Measurements from ENCODE around the gene MMP8. TPM values are rescaled to one million over a fixed set of nuclear protein-coding genes. Genes with fewer than 3 reads are reported as not detected.
A peak's percentile ranks its signal among the peaks of the same experiment; 100 is the strongest.

MMP8 gene
- total and polyA plus RNA-seq, 9 of the 15 experiments (the other 6 are each of a cell fraction or from before 2014, with no cell fraction given), result not detected

GRCh38 chr11:102760344-102761035 lies 35.7 kb upstream of the MMP8 start (continued):
- TF ChIP-seq CEBPG (CRISPR knock-in tag; IDR thresholded peaks at IDR 0.05) (no peak), CEBPG (tag; conservative IDR thresholded peaks at IDR 0.05 in 1 of 2, IDR thresholded peaks at IDR 0.05 in 1 of 2) (peak; percentile 97 to 98), GABPA (tag; conservative IDR thresholded peaks at IDR 0.05; ENCODE audit: low read depth) (0 out of 2 replicates have a peak, but pooled peaks have one; percentile 26), JUND (IDR thresholded peaks at IDR 0.05; ENCODE audit: borderline replicate concordance, low read depth, low read length) (0 out of 2 replicates have a peak, but pooled peaks have one; percentile 19), JUND (tag; IDR thresholded peaks at IDR 0.05; ENCODE audit: borderline replicate concordance, low read depth, low read length) (peak; percentile 25; the same call in 1 of the 3 replicates), KLF10 (CRISPR knock-in tag; IDR thresholded peaks at IDR 0.05) (no peak), ETS2 (tag; IDR thresholded peaks at IDR 0.05; ENCODE audit: borderline replicate concordance, poor library complexity, severe bottlenecking) (no peak), MITF (IDR thresholded peaks at IDR 0.05) (no peak), SIX5 (IDR thresholded peaks at IDR 0.05; ENCODE audit: borderline replicate concordance in 1 of 2, insufficient read depth in 1 of 2, low read depth in 1 of 2, low read length in 2 of 2) (no peak), TRIM24 (IDR thresholded peaks at IDR 0.05) (peak; percentile 78 to 85; a peak in 2 of 4 replicates), EP300 (IDR thresholded peaks at IDR 0.05; ENCODE audit: low read length) (no peak), ZNF174 (CRISPR knock-in tag; IDR thresholded peaks at IDR 0.05) (no peak), CEBPB (tag; IDR thresholded peaks at IDR 0.05) (peak; percentile 72), ZSCAN32 (CRISPR knock-in tag; IDR thresholded peaks at IDR 0.05) (peak; percentile 86), ARHGAP35 (IDR thresholded peaks at IDR 0.05; ENCODE audit: partially characterized antibody) (no peak), C11orf30 (IDR thresholded peaks at IDR 0.05; ENCODE audit: low read depth) (no peak), XRCC4 (IDR thresholded peaks at IDR 0.05; ENCODE audit: extremely low read depth, insufficient read depth, insufficient read length) (no peak), ATF7 (IDR thresholded peaks at IDR 0.05) (peak; percentile 15; the same call in 1 of the 2 replicates), IRF2 (CRISPR knock-in tag; IDR thresholded peaks at IDR 0.05) (no peak), ETV1 (tag; conservative IDR thresholded peaks at IDR 0.05; ENCODE audit: low read depth) (no peak), ZNF830 (CRISPR knock-in tag; IDR thresholded peaks at IDR 0.05) (no peak)
- TF ChIP-seq, protein P1, sequence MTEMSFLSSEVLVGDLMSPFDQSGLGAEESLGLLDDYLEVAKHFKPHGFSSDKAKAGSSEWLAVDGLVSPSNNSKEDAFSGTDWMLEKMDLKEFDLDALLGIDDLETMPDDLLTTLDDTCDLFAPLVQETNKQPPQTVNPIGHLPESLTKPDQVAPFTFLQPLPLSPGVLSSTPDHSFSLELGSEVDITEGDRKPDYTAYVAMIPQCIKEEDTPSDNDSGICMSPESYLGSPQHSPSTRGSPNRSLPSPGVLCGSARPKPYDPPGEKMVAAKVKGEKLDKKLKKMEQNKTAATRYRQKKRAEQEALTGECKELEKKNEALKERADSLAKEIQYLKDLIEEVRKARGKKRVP (CRISPR knock-in tag; IDR thresholded peaks at IDR 0.05), result peak; percentile 95

All from K562 (cell line).